GM23338 (cell line): ENCODE results near the gene DUSP3. TPM values are rescaled to one million over a fixed set of nuclear protein-coding genes. Genes with fewer than 3 reads are reported as not detected.

Experiments
- ATAC-seq: fragments of 200-7000 bp; cut with Tn5 transposase; 3 replicates; pipeline ENCODE4 v1.9.1; 2020
- DNase-seq: peaks from one replicate; pipeline ENCODE4 v3.0.0-alpha.2; 2015; ENCODE audit warnings: low spot score
- H2AFZ ChIP-seq: fragments of 200-600 bp; sonication (generic); 2 replicates; pipeline ENCODE4 v1.8.0; 2016; ENCODE audit warnings: antibody characterized with exemption, mild to moderate bottlenecking, moderate library complexity
- H3F3A ChIP-seq: fragments of 200-600 bp; sonication (generic); replicated peaks from 2 replicates; pipeline ENCODE4 v1.8.0; 2017; ENCODE audit warnings: antibody characterized with exemption, mixed run types, low read depth
- H3K27ac ChIP-seq: fragments of 200-600 bp; sonication (generic); 2 replicates; pipeline ENCODE4 v1.6.1; 2016; ENCODE audit warnings: low read depth
- H3K27me3 ChIP-seq: fragments of 200-600 bp; sonication (generic); 2 replicates; pipeline ENCODE4 v1.8.0; 2016; ENCODE audit warnings: mild to moderate bottlenecking, mixed run types, moderate library complexity; ENCODE audit not compliant: insufficient read depth
- H3K36me3 ChIP-seq: fragments of 200-600 bp; sonication (generic); 2 replicates; pipeline ENCODE4 v1.8.0; 2016; ENCODE audit warnings: mild to moderate bottlenecking; ENCODE audit not compliant: insufficient read depth
- H3K4me1 ChIP-seq: fragments of 200-600 bp; sonication (generic); 2 replicates; pipeline ENCODE4 v1.8.0; 2016; ENCODE audit warnings: mild to moderate bottlenecking, moderate library complexity; ENCODE audit not compliant: insufficient read depth
- H3K4me2 ChIP-seq: fragments of 200-600 bp; sonication (generic); 2 replicates; pipeline ENCODE4 v1.7.1; 2017; ENCODE audit warnings: mixed run types
- H3K4me3 ChIP-seq: fragments of 200-600 bp; sonication (generic); 2 replicates; pipeline ENCODE4 v1.6.1; 2016; ENCODE audit warnings: mixed run types
- H3K79me2 ChIP-seq: fragments of 200-600 bp; sonication (generic); replicated peaks from 2 replicates; pipeline ENCODE4 v1.8.0; 2017; ENCODE audit warnings: mild to moderate bottlenecking; ENCODE audit not compliant: insufficient read depth
- H3K9me2 ChIP-seq: fragments of 200-600 bp; sonication (generic); 2 replicates; pipeline ENCODE4 v1.8.0; 2017; ENCODE audit not compliant: insufficient read depth
- H4K20me1 ChIP-seq: fragments of 200-600 bp; sonication (generic); replicated peaks from 2 replicates; pipeline ENCODE4 v1.8.0; 2017; ENCODE audit warnings: mild to moderate bottlenecking; ENCODE audit not compliant: insufficient read depth
- H3K27ac Mint-ChIP-seq: 2 replicates; pipeline ENCODE4 v1.8.0; 2020; ENCODE audit warnings: inconsistent platforms, mild to moderate bottlenecking, moderate library complexity, mixed read lengths
- H3K27me3 Mint-ChIP-seq: 3 replicates; pipeline ENCODE4 v1.8.0; 2022; ENCODE audit warnings: low read depth, mild to moderate bottlenecking, moderate library complexity, mixed read lengths, inconsistent platforms; ENCODE audit not compliant: insufficient read depth, poor library complexity
- H3K36me3 Mint-ChIP-seq: 3 replicates; pipeline ENCODE4 v1.8.0; 2021; ENCODE audit warnings: low read depth, mild to moderate bottlenecking, inconsistent platforms, moderate library complexity, mixed read lengths
- H3K4me1 Mint-ChIP-seq: 3 replicates; pipeline ENCODE4 v1.8.0; 2020; ENCODE audit warnings: mild to moderate bottlenecking, inconsistent platforms, mixed read lengths
- H3K4me3 Mint-ChIP-seq: 3 replicates; pipeline ENCODE4 v1.8.0; 2021; ENCODE audit warnings: moderate library complexity, mild to moderate bottlenecking, inconsistent platforms, mixed read lengths
- H3K9me3 Mint-ChIP-seq: 3 replicates; pipeline ENCODE4 v1.8.0; 2020; ENCODE audit warnings: moderate library complexity, mild to moderate bottlenecking, inconsistent platforms, mixed read lengths
- CREB1 ChIP-seq: fragments of 250-450 bp; sonication (Bioruptor Pico); IDR thresholded peaks from 2 replicates; pipeline ENCODE4 v1.5.0; 2020; ENCODE audit warnings: low read depth, mild to moderate bottlenecking, moderate library complexity
- EZH2 ChIP-seq: fragments of 200-600 bp; sonication (generic); IDR thresholded peaks from one replicate; pipeline ENCODE4 v1.8.0; 2017; ENCODE audit warnings: antibody characterized with exemption, mild to moderate bottlenecking, low read depth; ENCODE audit not compliant: unreplicated experiment
- EZH2phosphoT487 ChIP-seq: fragments of 200-600 bp; sonication (generic); IDR thresholded peaks from one replicate; pipeline ENCODE4 v1.8.1; 2018; ENCODE audit warnings: antibody characterized with exemption; ENCODE audit not compliant: unreplicated experiment
- JUNB ChIP-seq: IDR thresholded peaks from one replicate; pipeline ENCODE4 v1.6.1; 2016; ENCODE audit warnings: antibody characterized with exemption; ENCODE audit not compliant: unreplicated experiment
- NANOG ChIP-seq: IDR thresholded peaks from 2 replicates; pipeline ENCODE4 v1.6.1; 2016; ENCODE audit warnings: antibody characterized with exemption, borderline replicate concordance
- POLR2AphosphoS5 ChIP-seq: IDR thresholded peaks from 2 replicates; pipeline ENCODE4 v1.6.1; 2016; ENCODE audit warnings: antibody characterized with exemption, low read depth
- STAT1 ChIP-seq: IDR thresholded peaks from one replicate; pipeline ENCODE4 v1.6.1; 2016; ENCODE audit warnings: antibody characterized with exemption; ENCODE audit not compliant: unreplicated experiment
- ZNF114 ChIP-seq: fragments of 250-450 bp; sonication (Bioruptor Pico); IDR thresholded peaks from 2 replicates; pipeline ENCODE4 v1.5.0; 2020; ENCODE audit warnings: mild to moderate bottlenecking, moderate library complexity
- ZNF331 ChIP-seq: fragments of 250-450 bp; sonication (Bioruptor Pico); IDR thresholded peaks from 2 replicates; pipeline ENCODE4 v1.5.0; 2020; ENCODE audit warnings: low read depth, mild to moderate bottlenecking, moderate library complexity
- polyA plus RNA-seq: library from polyadenylated mRNA; unstranded; fragments of >200 nt; fragmentation: Nextera tagmentation; extraction: Ambion mirVana; gene quantifications from 2 replicates; pipeline ENCODE4 v1.2.1, GENCODE V29; 2016
- total RNA-seq: library from RNA; depleted of rRNA; stranded (reverse); fragments of >200 nt; shearing (Covaris generic); gene quantifications from 2 replicates; pipeline ENCODE4 v1.2.3, GENCODE V29; 2014
- TF ChIP-seq, protein P1 (sequence below), 2 experiments: fragments of 200-600 bp in 1 of 2; sonication (generic) in 1 of 2; conservative IDR thresholded peaks; 2 replicates each; pipeline versions ENCODE4 v1.5.1 to v1.6.1; 2016 to 2017; ENCODE audit warnings: antibody characterized with exemption in 2 of 2, low read depth in 2 of 2, mild to moderate bottlenecking in 2 of 2, moderate library complexity in 1 of 2

The DUSP3 gene
- total and polyA plus RNA-seq, 2 experiments from 2014 or later, result 14.7 to 22.1 TPM

DNA sequence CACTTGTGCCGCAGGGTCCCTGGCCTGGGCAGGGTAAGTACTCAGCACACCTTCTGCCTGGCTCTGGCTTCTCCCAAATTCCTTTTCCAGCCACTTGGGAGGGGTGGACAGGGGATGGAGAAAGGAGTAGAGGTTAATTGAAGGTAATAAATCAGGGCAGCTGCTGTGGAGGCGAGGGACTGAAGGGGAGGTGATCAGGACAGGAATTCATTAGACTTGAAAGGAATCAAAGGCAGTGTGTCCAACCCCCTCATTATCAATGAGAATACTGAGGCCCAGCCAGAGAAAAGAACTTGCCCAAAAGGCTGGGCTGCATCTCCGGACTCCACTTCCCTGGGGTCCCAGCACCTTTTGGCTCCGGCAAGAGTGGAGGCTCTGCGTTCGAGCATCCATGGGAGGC is 22.6 kb downstream of the DUSP3 start (continued):
- no peak for TF ChIP-seq NANOG
- no peak for TF ChIP-seq EZH2phosphoT487
- TF ChIP-seq, protein P1, sequence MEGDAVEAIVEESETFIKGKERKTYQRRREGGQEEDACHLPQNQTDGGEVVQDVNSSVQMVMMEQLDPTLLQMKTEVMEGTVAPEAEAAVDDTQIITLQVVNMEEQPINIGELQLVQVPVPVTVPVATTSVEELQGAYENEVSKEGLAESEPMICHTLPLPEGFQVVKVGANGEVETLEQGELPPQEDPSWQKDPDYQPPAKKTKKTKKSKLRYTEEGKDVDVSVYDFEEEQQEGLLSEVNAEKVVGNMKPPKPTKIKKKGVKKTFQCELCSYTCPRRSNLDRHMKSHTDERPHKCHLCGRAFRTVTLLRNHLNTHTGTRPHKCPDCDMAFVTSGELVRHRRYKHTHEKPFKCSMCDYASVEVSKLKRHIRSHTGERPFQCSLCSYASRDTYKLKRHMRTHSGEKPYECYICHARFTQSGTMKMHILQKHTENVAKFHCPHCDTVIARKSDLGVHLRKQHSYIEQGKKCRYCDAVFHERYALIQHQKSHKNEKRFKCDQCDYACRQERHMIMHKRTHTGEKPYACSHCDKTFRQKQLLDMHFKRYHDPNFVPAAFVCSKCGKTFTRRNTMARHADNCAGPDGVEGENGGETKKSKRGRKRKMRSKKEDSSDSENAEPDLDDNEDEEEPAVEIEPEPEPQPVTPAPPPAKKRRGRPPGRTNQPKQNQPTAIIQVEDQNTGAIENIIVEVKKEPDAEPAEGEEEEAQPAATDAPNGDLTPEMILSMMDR (conservative IDR thresholded peaks at IDR 0.05; ENCODE audit: low read depth in 2 of 2), result no peak
- TF ChIP-seq ZNF114 (CRISPR knock-in tag), result no peak
- no peak for TF ChIP-seq POLR2AphosphoS5
- no peak for TF ChIP-seq JUNB
- no peak for TF ChIP-seq STAT1
- TF ChIP-seq CREB1 (CRISPR knock-in tag), result no peak

DNA sequence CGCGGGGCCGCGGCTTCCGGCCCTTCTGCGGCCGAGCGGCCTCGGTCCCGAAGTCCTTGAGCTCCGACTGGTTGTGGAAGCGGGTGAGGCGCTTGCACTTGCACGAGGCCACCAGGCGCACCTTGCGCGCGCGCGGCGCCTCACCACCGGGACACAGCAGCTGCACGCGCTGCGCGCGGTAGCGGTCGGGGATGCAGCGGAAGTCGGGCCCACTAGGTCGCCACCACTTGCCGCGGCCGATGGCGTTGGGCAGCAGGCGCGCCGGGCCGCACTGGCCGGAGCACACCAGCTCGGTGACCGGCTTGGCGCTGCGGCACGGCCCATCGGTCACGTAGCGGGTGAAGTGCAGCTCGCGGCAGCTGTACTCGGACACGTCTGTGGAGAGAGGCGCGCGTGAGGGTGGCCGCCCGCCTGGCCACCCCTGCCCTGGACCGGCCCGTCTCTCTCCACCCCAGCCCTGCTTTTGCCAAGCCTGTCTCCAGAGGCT is 23.3 kb downstream of the DUSP3 start:
- Mint-ChIP-seq H3K4me3 (peak overlapping the region; percentile 64), H3K27me3 (peaks cover 22% of the 10 kb centered on the region), H3K4me1 (peaks cover 42% of the 10 kb centered on the region), H3K36me3 (no peaks in the 10 kb centered on the region), H3K9me3 (no peaks in the 10 kb centered on the region), H3K27ac (no peak overlapping the region)
- Histone ChIP-seq H3K27ac (no peak overlapping the region), H3K4me1 (peaks cover 25% of the 10 kb centered on the region), H4K20me1 (no peaks in the 10 kb centered on the region), H3K4me2 (peak overlapping the region; percentile 82), H3K9me2 (no peaks in the 10 kb centered on the region), H3F3A (peaks cover 7% of the 10 kb centered on the region; the same call in 1 of the 2 replicates), H3K27me3 (peaks cover 30% of the 10 kb centered on the region), H3K79me2 (no peaks in the 10 kb centered on the region), H2AFZ (peak overlapping the region; percentile 100), H3K4me3 (peak overlapping the region; percentile 54), H3K36me3 (no peaks in the 10 kb centered on the region)
- ATAC-seq (peak; percentile 80), DNase-seq (peak; percentile 87)
- TF ChIP-seq POLR2AphosphoS5 (0 out of 2 replicates have a peak, but pooled peaks have one; percentile 17), ZNF114 (CRISPR knock-in tag) (no peak), ZNF331 (no peak), CREB1 (CRISPR knock-in tag) (no peak), EZH2 (no peak), EZH2phosphoT487 (no peak)
- TF ChIP-seq, protein P1 (conservative IDR thresholded peaks at IDR 0.05; ENCODE audit: low read depth in 2 of 2), result no peak
